Measurements from ENCODE around the gene KRTAP5-1.

GRCh38 chr11:1553808-1554594 is 31.1 kb downstream of the KRTAP5-1 start:
- no peak for TF ChIP-seq POLR2A (IDR thresholded peaks at IDR 0.05; ENCODE audit: low read depth)
- no peak for TF ChIP-seq CTCF (IDR thresholded peaks at IDR 0.05)
- no peak for TF ChIP-seq POLR2AphosphoS5 (IDR thresholded peaks at IDR 0.05)
